K562 (cell line): ENCODE data around the gene CLSTN2. TPM values are rescaled to one million over a fixed set of nuclear protein-coding genes. Genes with fewer than 3 reads are reported as not detected.

Source experiments
- ATAC-seq: fragments of 200-7000 bp; cut with Tn5 transposase; 3 replicates; pipeline ENCODE4 v1.9.1; 2020; ENCODE audit warnings: moderate library complexity
- BruUV-seq: library from RNA; stranded (reverse); fragments of 400-500 nt; replicated peaks from 2 replicates; lab custom pipeline; 2021; lab: Mats Ljungman, UMichigan
- CTCF ChIA-PET: fragments of 300-600 bp; formaldehyde crosslinking; extraction: SDS; loops from one replicate; lab custom pipeline; 2021; ENCODE audit warnings: low intra/inter-chr PET ratio; lab: Yijun Ruan, JAX
- POLR2A ChIA-PET: fragments of 300-600, 350-650 bp; sonication (Branson Sonifier 250); formaldehyde crosslinking; extraction: SDS; loops from one replicate; lab custom pipeline; 2021; ENCODE audit warnings: antibody characterized with exemption, inconsistent platforms; lab: Yijun Ruan, JAX
- DNase-seq, 4 experiments: peaks; one replicate each; pipeline versions ENCODE4 v3.0.0 to v3.0.0-alpha.2; 2011 to 2018; ENCODE audit warnings: low spot score in 3 of 4, mixed read lengths in 3 of 4; ENCODE audit errors: extremely low read depth in 1 of 4
- FAIRE-seq: peaks from 2 replicates; lab custom pipeline; 2011; peaks lifted over from hg19 to GRCh38; lab: Jason Lieb, UNC
- H2AFZ ChIP-seq: 2 replicates; pipeline ENCODE4 v1.6.0; 2011; ENCODE audit warnings: low read depth, low read length, control low read depth, inconsistent platforms
- H3K27ac ChIP-seq: fragments of 200-600 bp; 3 replicates; pipeline ENCODE4 v1.8.0; 2011; ENCODE audit warnings: low read depth, mild to moderate bottlenecking, control low read depth, inconsistent platforms, low read length, moderate library complexity, mixed read lengths; ENCODE audit errors: extremely low read depth
- H3K27me3 ChIP-seq, 2 experiments: fragments of 300-600 bp in 1 of 2; 2 replicates in 1 of 2; 3 replicates in 1 of 2; pipeline versions ENCODE4 v1.6.0 to v1.8.0; 2011; ENCODE audit warnings: inconsistent platforms in 2 of 2, low read length in 2 of 2, mild to moderate bottlenecking in 1 of 2, mixed read lengths in 1 of 2, moderate library complexity in 1 of 2; ENCODE audit not compliant: control insufficient read depth in 2 of 2, insufficient read depth in 2 of 2
- H3K36me3 ChIP-seq: fragments of 300-600 bp; 3 replicates; pipeline ENCODE4 v1.8.0; 2011; ENCODE audit warnings: mild to moderate bottlenecking, low read length, inconsistent platforms; ENCODE audit not compliant: control insufficient read depth, insufficient read depth
- H3K4me1 ChIP-seq, 2 experiments: fragments of 200-600 bp in 1 of 2; replicated peaks in 1 of 2; 2 replicates in 1 of 2; 3 replicates in 1 of 2; pipeline versions ENCODE4 v1.5.1 to v1.8.0; 2011; ENCODE audit warnings: inconsistent platforms in 2 of 2, low read length in 2 of 2, mild to moderate bottlenecking in 1 of 2, mixed read lengths in 1 of 2, moderate library complexity in 1 of 2; ENCODE audit not compliant: control insufficient read depth in 2 of 2, insufficient read depth in 2 of 2
- H3K4me2 ChIP-seq: 2 replicates; pipeline ENCODE4 v1.6.1; 2011; ENCODE audit warnings: low read length, control low read depth, inconsistent platforms, mixed read lengths; ENCODE audit not compliant: insufficient read depth
- H3K4me3 ChIP-seq: fragments of 200-600 bp; sonication (generic), shearing (Covaris generic); 2 replicates; pipeline ENCODE4 v1.5.1; 2016; ENCODE audit warnings: control low read depth, inconsistent platforms
- H3K79me2 ChIP-seq: fragments of 200-600 bp; 3 replicates; pipeline ENCODE4 v1.8.0; 2011; ENCODE audit warnings: low read length, inconsistent platforms; ENCODE audit not compliant: control insufficient read depth, insufficient read depth
- H3K9ac ChIP-seq, 2 experiments: 2 replicates each; pipeline versions ENCODE4 v1.6.0 to v1.6.1; 2011; ENCODE audit warnings: low read depth in 2 of 2, low read length in 2 of 2, control low read depth in 1 of 2, inconsistent platforms in 1 of 2, mild to moderate bottlenecking in 1 of 2, mixed read lengths in 1 of 2; ENCODE audit not compliant: insufficient read depth in 1 of 2
- H3K9me1 ChIP-seq: one replicate; pipeline ENCODE4 v1.6.0; 2011; ENCODE audit warnings: inconsistent platforms, mild to moderate bottlenecking, low read length, moderate library complexity; ENCODE audit not compliant: control insufficient read depth, insufficient read depth
- H3K9me3 ChIP-seq: replicated peaks from 2 replicates; pipeline ENCODE4 v1.5.1; 2011; ENCODE audit warnings: low read depth, low read length, inconsistent platforms; ENCODE audit not compliant: control insufficient read depth, insufficient read depth
- H4K20me1 ChIP-seq: replicated peaks from 2 replicates; pipeline ENCODE4 v1.6.1; 2011; ENCODE audit warnings: low read length, inconsistent platforms, mixed read lengths; ENCODE audit not compliant: control insufficient read depth, insufficient read depth
- CHAMP1 ChIP-seq: fragments of 450-650 bp; IDR thresholded peaks from 2 replicates; pipeline ENCODE4 v1.6.1; 2016; ENCODE audit warnings: mild to moderate bottlenecking
- EWSR1 ChIP-seq: fragments of 450-650 bp; IDR thresholded peaks from 2 replicates; pipeline ENCODE4 v1.6.1; 2018; ENCODE audit warnings: borderline replicate concordance, mild to moderate bottlenecking, low read depth, moderate library complexity; ENCODE audit not compliant: partially characterized antibody
- GABPB1 ChIP-seq: sonication (generic); formaldehyde crosslinking; IDR thresholded peaks from 2 replicates; pipeline ENCODE4 v1.8.0; 2022; ENCODE audit warnings: mild to moderate bottlenecking, missing genetic modification reagents
- NFIC ChIP-seq: fragments of 450-650 bp; IDR thresholded peaks from 2 replicates; pipeline ENCODE4 v1.6.1; 2017; ENCODE audit warnings: mild to moderate bottlenecking, inconsistent platforms
- TARDBP ChIP-seq: fragments of 450-650 bp; IDR thresholded peaks from 2 replicates; pipeline ENCODE4 v1.6.1; 2016
- ZNF224 ChIP-seq: sonication (generic); formaldehyde crosslinking; IDR thresholded peaks from 2 replicates; pipeline ENCODE4 v1.8.0; 2022; ENCODE audit warnings: mild to moderate bottlenecking, missing genetic modification reagents
- WGBS: fragments of 100-300 bp; shearing (Covaris generic); methylation state at CpG from one replicate; pipeline ENCODE4 v1.1.6; 2016; ENCODE audit warnings: low coverage, mixed read lengths; ENCODE audit not compliant: insufficient coverage; ENCODE audit errors: missing lambda C conversion rate; 5-methylcytosine and 5-hydroxymethylcytosine counted together
- in situ Hi-C: fragments of 300-500 bp; cut with MboI; formaldehyde crosslinking; loops from 4 replicates; pipeline ENCODE4 v1.15.0; 2018; ENCODE audit warnings: inconsistent platforms, mixed read lengths
- intact Hi-C: fragments of 100-400 bp; cut with micrococcal nuclease; formaldehyde crosslinking; loops from 2 replicates; pipeline ENCODE4 v1.14.2; 2022
- polyA plus RNA-seq, 8 experiments: library from polyadenylated mRNA; depleted of rRNA in 4 of 8; stranded (reverse) in 5 of 8; unstranded in 3 of 8; fragments of >200 nt; fragmentation: Nextera tagmentation in 2 of 8; fragmentation: Illumina TruSeq in 1 of 8; extraction: Ambion mirVana in 2 of 8; extraction: Trizol in 1 of 8; gene quantifications; 2 replicates each; pipeline versions ENCODE4 v1.2.1 to v1.2.3, GENCODE V29; 2011 to 2014; ENCODE audit warnings: inconsistent platforms in 1 of 8, missing spikeins in 1 of 8
- total RNA-seq, 7 experiments: library from RNA; depleted of rRNA in 6 of 7; stranded (reverse); fragments of >200 nt in 6 of 7; fragmentation: Illumina TruSeq in 2 of 7; extraction: Trizol in 2 of 7; gene quantifications; 2 replicates each; pipeline versions ENCODE4 v1.2.1 to v1.2.3, GENCODE V29; 2011 to 2021; ENCODE audit warnings: low replicate concordance in 1 of 7

Gene CLSTN2
- total and polyA plus RNA-seq, 9 of the 15 experiments (the other 6 are each of a cell fraction or from before 2014, with no cell fraction given) = 0.02 to 0.04 (median 0.04) TPM; not detected in 6

DNA sequence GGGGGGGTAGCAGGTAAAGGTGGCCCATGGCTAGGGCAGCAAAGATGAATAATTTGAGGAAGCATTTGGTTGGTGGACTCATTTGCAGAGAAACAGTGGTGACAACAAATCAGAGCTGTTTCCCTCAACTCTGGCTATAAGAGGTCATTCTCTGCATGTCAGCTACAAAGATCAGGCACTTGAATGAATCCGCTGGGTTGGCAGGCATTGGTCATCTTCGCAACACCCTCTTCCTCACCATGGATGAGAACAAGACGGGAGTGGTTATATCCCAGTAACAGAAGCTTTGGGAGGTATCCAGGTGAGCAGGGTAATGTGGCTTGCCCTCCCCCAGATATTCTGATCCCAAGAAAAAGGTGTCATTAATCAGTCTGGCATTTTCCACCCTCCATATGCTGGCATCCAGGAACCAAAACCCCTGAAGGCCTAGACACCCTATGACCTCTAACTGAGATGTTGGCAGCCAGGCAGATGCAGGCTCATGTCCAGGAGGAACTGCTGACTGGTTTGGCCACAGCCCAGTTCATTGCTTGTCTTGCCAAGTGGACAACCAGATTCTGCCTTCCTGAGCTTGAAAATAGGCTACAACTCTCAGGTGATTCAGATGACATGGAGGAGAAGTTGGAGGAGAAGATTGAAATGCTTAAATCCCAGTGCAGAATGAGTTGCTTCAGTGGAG, 634.0 kb downstream of the CLSTN2 start:
- H4K20me1 ChIP-seq = no peaks in the 10 kb centered on the region
- H2AFZ ChIP-seq = no peak overlapping the region
- H3K27me3 ChIP-seq = no peaks in the 10 kb centered on the region
- no peak overlapping the region for H3K9ac ChIP-seq
- H3K9me3 ChIP-seq = no peaks in the 10 kb centered on the region
- POLR2A ChIA-PET = interaction anchor here (0.7 kb wide), 1 partner anchor 1768 kb away, joined by 3 read pairs; no protein-coding TSS in a partner anchor
- H3K4me1 ChIP-seq = no peaks in the 10 kb centered on the region
- TF ChIP-seq ZNF224 (no peak), TARDBP (no peak), GABPB1 (CRISPR knock-in tag) (no peak)
- no peak for DNase-seq
- WGBS = 0% methylated on average over 3 of the region's 3 CpGs
- no peak overlapping the region for H3K27ac ChIP-seq
- no peak overlapping the region for H3K4me2 ChIP-seq
- ATAC-seq = no peak
- CTCF ChIA-PET = no interaction called here
- no peak overlapping the region for H3K4me3 ChIP-seq
- no peaks in the 10 kb centered on the region for H3K9me1 ChIP-seq
- no TSS peak for BruUV-seq
- no peak for FAIRE-seq
- intact Hi-C loops = no loop called here
- H3K79me2 ChIP-seq = no peaks in the 10 kb centered on the region
- H3K36me3 ChIP-seq = no peaks in the 10 kb centered on the region
- in situ Hi-C loops = no loop called here

DNA sequence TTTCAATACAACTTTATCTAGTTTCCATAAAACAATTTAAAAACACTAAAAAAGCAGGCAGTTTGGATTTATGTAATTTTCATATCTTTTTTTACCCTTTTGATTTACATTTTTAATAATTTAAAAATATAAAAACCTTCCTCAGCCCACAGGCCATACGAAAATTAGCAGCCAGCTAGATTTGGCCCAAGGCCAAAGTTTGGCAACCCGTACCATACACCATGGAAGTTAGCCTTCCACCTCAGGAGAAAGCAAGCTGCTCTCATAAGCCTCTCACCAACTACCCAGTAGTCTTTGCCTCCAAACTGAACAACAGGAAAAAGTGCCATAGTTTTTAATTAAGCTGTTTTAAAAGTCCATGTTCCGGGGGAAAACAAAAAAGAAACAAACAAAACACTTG, 635.6 kb downstream of the CLSTN2 start:
- H3K4me1 ChIP-seq = no peaks in the 10 kb centered on the region
- POLR2A ChIA-PET = no interaction called here
- H3K9ac ChIP-seq = no peak overlapping the region
- no peak overlapping the region for H2AFZ ChIP-seq
- no peak for DNase-seq
- no peak overlapping the region for H3K27ac ChIP-seq
- peak; percentile 87 for TF ChIP-seq NFIC
- no peak for TF ChIP-seq CHAMP1
- no peak for TF ChIP-seq EWSR1
- TF ChIP-seq, all 486 proteins: peak for 1
- Histone ChIP-seq H3K27me3 (no peaks in the 10 kb centered on the region; a peak in 1 of 5 replicates), H4K20me1 (no peaks in the 10 kb centered on the region), H3K36me3 (no peaks in the 10 kb centered on the region), H3K9me3 (no peaks in the 10 kb centered on the region), H3K79me2 (no peaks in the 10 kb centered on the region), H3K4me2 (no peak overlapping the region), H3K9me1 (no peaks in the 10 kb centered on the region), H3K4me3 (no peak overlapping the region)
- intact Hi-C loops (no loop called here), in situ Hi-C loops (no loop called here)
- CTCF ChIA-PET = no interaction called here
- no peak for FAIRE-seq
- WGBS = 2% methylated on average over 3 of the region's 3 CpGs
- ATAC-seq = no peak
- BruUV-seq = no TSS peak
